Germinal center (tissue), 1 donor: ENCODE results near the gene ABHD16A.

ENCODE experiments used
- DNase-seq: peaks from one replicate; pipeline ENCODE4 v3.0.0; 2012; ENCODE audit warnings: mixed read lengths, low spot score

ABHD16A gene

GRCh38 chr6:31689249-31690110 lies 13.6 kb downstream of the ABHD16A start:
- DNase-seq: no peak

GRCh38 chr6:31687860-31688693 lies 15.0 kb downstream of the ABHD16A start:
- DNase-seq: no peak

GRCh38 chr6:31687321-31687720 lies 15.8 kb downstream of the ABHD16A start:
- DNase-seq: no peak

GRCh38 chr6:31686483-31686882 lies 16.6 kb downstream of the ABHD16A start:
- no peak for DNase-seq

GRCh38 chr6:31683591-31683990 lies 19.5 kb downstream of the ABHD16A start:
- no peak for DNase-seq

GRCh38 chr6:31681135-31681671 lies 21.9 kb downstream of the ABHD16A start:
- DNase-seq: peak; percentile 61

GRCh38 chr6:31680226-31681134 lies 22.6 kb downstream of the ABHD16A start, which contains the start of gene LY6G5C:
Gene LY6G5C (minus strand): TSS chr6:31681067. CDS start chr6:31680373, 694 bp downstream.
- no peak for DNase-seq

GRCh38 chr6:31677955-31678354 lies 25.2 kb downstream of the ABHD16A start:
- DNase-seq: no peak

GRCh38 chr6:31676904-31677303 lies 26.2 kb downstream of the ABHD16A start:
- no peak for DNase-seq

GRCh38 chr6:31676322-31676903 lies 26.7 kb downstream of the ABHD16A start:
- no peak for DNase-seq

- no peak for DNase-seq
Observed at GRCh38 chr6:31669676-31670075, 33.4 kb downstream of the ABHD16A start, which contains the start of gene LY6G5B. Gene LY6G5B (plus strand): TSS chr6:31669976. CDS start chr6:31670951, 975 bp downstream.

GRCh38 chr6:31666337-31666965 lies 36.7 kb downstream of the ABHD16A start:
- DNase-seq: no peak

GRCh38 chr6:31665501-31666336 lies 37.4 kb downstream of the ABHD16A start, which contains the start of gene CSNK2B:
Gene CSNK2B (plus strand): TSS chr6:31666080. CDS start chr6:31666832, 752 bp downstream.
- DNase-seq: peak; percentile 97

GRCh38 chr6:31664790-31665500 lies 38.2 kb downstream of the ABHD16A start, which contains the start of gene GPANK1:
Gene GPANK1 (minus strand): TSS chr6:31664997. CDS start chr6:31664478, 519 bp downstream.
- DNase-seq: peak; percentile 78

GRCh38 chr6:31663961-31664789 lies 38.9 kb downstream of the ABHD16A start:
- DNase-seq: no peak

- no peak for DNase-seq
Observed at GRCh38 chr6:31663126-31663960, 39.8 kb downstream of the ABHD16A start.
